SH-SY5Y (cell line): Measurements from ENCODE around the gene PUS7.

ENCODE experiments used
- GATA2 ChIP-seq: IDR thresholded peaks from 2 replicates; pipeline ENCODE4 v1.6.1; 2011; ENCODE audit warnings: mild to moderate bottlenecking, low read depth, low read length
- GATA3 ChIP-seq: IDR thresholded peaks from 2 replicates; pipeline ENCODE4 v1.6.1; 2011; ENCODE audit warnings: low read depth, mild to moderate bottlenecking, low read length, moderate library complexity

The PUS7 gene

DNA sequence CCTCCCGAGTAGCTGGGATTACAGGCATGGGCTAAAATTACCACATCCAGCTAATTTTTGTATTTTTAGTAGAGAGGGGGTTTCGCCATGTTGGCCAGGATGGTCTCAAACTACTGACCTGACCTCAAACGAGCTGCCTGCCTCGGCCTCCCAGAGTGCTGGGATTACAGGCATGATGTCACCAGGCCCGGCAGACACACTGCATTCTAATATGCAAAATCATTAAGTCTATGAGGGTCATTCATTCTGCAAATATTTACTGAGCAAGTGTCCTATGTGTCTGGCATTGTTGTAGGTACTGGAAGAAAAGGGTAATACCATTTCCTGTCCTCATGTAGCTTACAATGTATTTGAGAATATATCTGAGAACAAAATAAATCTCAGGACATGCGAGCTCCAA is 2.7 kb downstream of the PUS7 start:
- TF ChIP-seq GATA3 (no peak), GATA2 (no peak)

GRCh38 chr7:105512926-105513526 is 9.0 kb downstream of the PUS7 start:
- no peak for TF ChIP-seq GATA3
- no peak for TF ChIP-seq GATA2

- TF ChIP-seq GATA2 (no peak), GATA3 (no peak)
These were observed 9.7 kb downstream of the PUS7 start for GRCh38 chr7:105512415-105512814.

- TF ChIP-seq GATA3: no peak
These were observed 19.9 kb downstream of the PUS7 start for GRCh38 chr7:105502173-105502572.

DNA sequence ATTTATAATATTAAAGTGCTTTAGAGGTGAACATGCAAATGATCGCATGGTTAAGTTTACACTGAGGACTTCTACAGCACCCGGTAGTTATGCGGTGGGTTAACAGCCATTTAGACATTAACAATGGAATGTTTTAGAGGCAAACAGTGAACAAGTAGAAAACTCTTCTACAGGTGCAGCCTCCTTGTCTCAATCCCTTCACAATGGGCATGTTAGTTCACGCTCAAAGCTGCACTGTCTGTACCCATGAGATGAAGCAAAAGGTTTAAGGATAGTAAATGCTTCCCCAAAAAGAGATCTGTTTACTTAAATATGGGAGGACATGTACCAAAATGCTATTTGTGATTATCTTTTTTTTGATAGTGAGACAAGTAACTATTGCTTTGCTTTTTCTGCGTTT is 25.1 kb downstream of the PUS7 start:
- no peak for TF ChIP-seq GATA3
- no peak for TF ChIP-seq GATA2

GRCh38 chr7:105496521-105496920 is 25.6 kb downstream of the PUS7 start:
- TF ChIP-seq GATA2: no peak
- no peak for TF ChIP-seq GATA3

GRCh38 chr7:105493923-105494315 is 28.2 kb downstream of the PUS7 start:
- TF ChIP-seq GATA3 (no peak), GATA2 (no peak)

DNA sequence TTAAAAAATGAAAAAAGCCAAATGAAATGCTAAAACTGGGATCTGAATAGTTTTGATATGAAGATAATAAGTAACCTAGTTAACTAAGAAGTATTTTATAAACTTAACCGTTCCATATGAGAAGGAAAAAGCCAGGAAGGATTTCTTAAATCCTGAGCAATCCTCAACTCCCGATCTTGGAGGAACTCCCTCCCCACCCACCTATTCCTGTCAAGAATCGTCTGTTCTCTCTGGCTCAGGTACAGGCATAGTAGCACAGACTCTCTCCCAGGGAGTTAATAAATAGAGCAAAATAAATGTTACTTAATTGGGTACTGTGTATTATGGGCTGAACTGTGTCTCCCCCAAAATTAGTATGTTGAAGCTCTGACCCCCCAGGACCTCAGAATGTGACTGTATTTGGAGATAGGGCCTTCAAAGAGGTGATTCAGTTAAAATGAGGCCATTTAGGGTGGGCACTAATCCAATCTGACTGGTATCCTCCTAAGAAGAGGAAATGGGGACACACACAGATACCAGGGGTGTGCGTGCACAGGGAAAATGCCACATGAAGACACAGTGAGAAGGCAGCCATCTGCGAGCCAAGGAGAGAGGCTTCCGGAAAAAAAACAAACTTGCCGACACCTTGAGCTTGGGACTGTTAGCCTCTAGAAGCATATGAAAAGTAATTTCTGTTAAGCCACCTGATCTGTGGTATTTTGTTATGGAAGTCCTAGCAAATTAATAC is 28.7 kb downstream of the PUS7 start:
- TF ChIP-seq GATA3 (no peak), GATA2 (no peak)

DNA sequence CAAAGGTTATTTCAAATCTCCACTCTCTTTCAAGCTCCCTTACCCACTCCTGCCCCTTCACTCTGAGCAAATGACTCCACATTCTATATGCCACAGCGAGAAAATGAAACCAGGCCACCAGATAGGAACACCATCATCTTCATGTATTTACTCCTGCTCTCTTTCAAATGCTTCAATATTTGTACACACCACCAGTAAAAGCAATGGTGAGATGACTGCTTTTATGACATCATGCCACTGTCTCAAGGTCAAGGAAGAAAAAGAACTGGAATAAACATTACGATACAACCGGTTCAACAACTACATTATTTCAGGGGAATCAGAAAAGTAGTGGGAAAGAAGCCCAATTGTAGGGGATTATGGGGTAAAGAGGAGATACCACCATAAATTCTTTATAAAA is 32.7 kb downstream of the PUS7 start:
- TF ChIP-seq GATA2: no peak
- no peak for TF ChIP-seq GATA3

- no peak for TF ChIP-seq GATA2
- TF ChIP-seq GATA3: no peak
These were observed 34.2 kb downstream of the PUS7 start for GRCh38 chr7:105487579-105488571.

GRCh38 chr7:105480931-105481330 is 41.1 kb downstream of the PUS7 start:
- TF ChIP-seq GATA3: no peak
- TF ChIP-seq GATA2: no peak

DNA sequence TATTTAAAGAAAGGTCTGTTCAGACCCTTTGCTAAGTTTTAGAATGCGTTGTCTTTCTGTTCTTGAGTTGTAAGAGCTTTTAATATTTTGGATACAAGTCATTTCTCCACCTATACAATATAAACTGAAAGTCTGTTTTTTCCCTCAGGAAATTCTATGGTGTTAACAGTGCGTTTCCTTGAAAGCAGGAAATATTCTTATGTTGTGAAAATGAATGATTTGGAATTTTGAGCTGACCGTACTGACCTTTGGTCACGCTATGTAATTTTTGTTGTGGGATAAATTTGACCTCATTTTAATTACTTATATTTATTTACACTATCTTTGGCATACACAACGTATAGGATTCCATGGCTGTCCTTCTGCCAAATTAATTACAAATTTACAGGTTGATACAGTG is 43.5 kb downstream of the PUS7 start:
- TF ChIP-seq GATA2 (no peak), GATA3 (no peak)

- TF ChIP-seq GATA2 (no peak), GATA3 (no peak)
These were observed 44.2 kb downstream of the PUS7 start for GRCh38 chr7:105477908-105478307.

- TF ChIP-seq GATA2 (no peak), GATA3 (no peak)
These were observed 48.0 kb downstream of the PUS7 start for GRCh38 chr7:105474045-105474444.

- no peak for TF ChIP-seq GATA3
- TF ChIP-seq GATA2: no peak
These were observed 48.9 kb downstream of the PUS7 start for GRCh38 chr7:105473163-105473562.
